Smooth muscle cell (in vitro differentiated cells): ENCODE measurements around the gene BBS9. TPM values are rescaled to one million over a fixed set of nuclear protein-coding genes. Genes with fewer than 3 reads are reported as not detected.

Experiments used
- DNase-seq: peaks from one replicate; lab custom pipeline; 2025; ENCODE audit not compliant: unreplicated experiment; lab: John Stamatoyannopoulos, UW
- H2AFZ ChIP-seq: fragments of 200-600 bp; sonication (generic); 2 replicates; pipeline ENCODE4 v1.6.0; 2016; ENCODE audit warnings: antibody characterized with exemption, low read depth, mild to moderate bottlenecking
- H3F3A ChIP-seq: fragments of 200-600 bp; sonication (generic); 2 replicates; pipeline ENCODE4 v1.6.0; 2017; ENCODE audit warnings: antibody characterized with exemption, low read depth
- H3K27ac ChIP-seq: fragments of 200-600 bp; sonication (generic); 2 replicates; pipeline ENCODE4 v1.5.1; 2016; ENCODE audit warnings: low read depth, mild to moderate bottlenecking
- H3K27me3 ChIP-seq: fragments of 200-600 bp; sonication (generic); 2 replicates; pipeline ENCODE4 v1.6.1; 2016; ENCODE audit warnings: low read depth, mild to moderate bottlenecking
- H3K36me3 ChIP-seq: fragments of 200-600 bp; sonication (generic); 2 replicates; pipeline ENCODE4 v1.5.1; 2016; ENCODE audit warnings: low read depth
- H3K4me1 ChIP-seq: fragments of 200-600 bp; sonication (generic); 2 replicates; pipeline ENCODE4 v1.5.1; 2016; ENCODE audit warnings: low read depth
- H3K4me2 ChIP-seq: fragments of 200-600 bp; sonication (generic); 2 replicates; pipeline ENCODE4 v1.6.0; 2016; ENCODE audit warnings: mild to moderate bottlenecking
- H3K4me3 ChIP-seq: fragments of 200-600 bp; sonication (generic); 2 replicates; pipeline ENCODE4 v1.5.1; 2016; ENCODE audit warnings: mild to moderate bottlenecking
- H3K79me2 ChIP-seq: fragments of 200-600 bp; sonication (generic); 2 replicates; pipeline ENCODE4 v1.6.0; 2016; ENCODE audit warnings: low read depth, mild to moderate bottlenecking
- H3K9ac ChIP-seq: fragments of 200-600 bp; sonication (generic); 2 replicates; pipeline ENCODE4 v1.6.0; 2016; ENCODE audit warnings: low read depth
- H3K9me3 ChIP-seq: fragments of 200-600 bp; sonication (generic); replicated peaks from 2 replicates; pipeline ENCODE4 v1.5.1; 2016; ENCODE audit warnings: low read depth
- H4K20me1 ChIP-seq: fragments of 200-600 bp; sonication (generic); 2 replicates; pipeline ENCODE4 v1.6.0; 2016; ENCODE audit warnings: low read depth
- WGBS: methylation state at CpG from one replicate; pipeline ENCODE4 v1.1.7; 2016; ENCODE audit warnings: low lambda C conversion rate; 5-methylcytosine and 5-hydroxymethylcytosine counted together
- polyA plus RNA-seq: library from polyadenylated mRNA; unstranded; fragments of >200 nt; fragmentation: Nextera tagmentation; extraction: Ambion mirVana; gene quantifications from 2 replicates; pipeline ENCODE4 v1.2.1, GENCODE V29; 2016
- total RNA-seq: library from RNA; depleted of rRNA; stranded (reverse); fragments of >200 nt; gene quantifications from 2 replicates; pipeline ENCODE4 v1.2.3, GENCODE V29; 2014
- TF ChIP-seq, protein P1 (sequence below): fragments of 200-600 bp; sonication (generic); IDR thresholded peaks from 2 replicates; pipeline ENCODE4 v1.5.1; 2017; ENCODE audit warnings: borderline replicate concordance, mild to moderate bottlenecking, antibody characterized with exemption; ENCODE audit not compliant: insufficient read depth, poor library complexity, severe bottlenecking

BBS9 gene
- total and polyA plus RNA-seq, 2 experiments from 2014 or later = 12.8 to 19.6 TPM

DNA sequence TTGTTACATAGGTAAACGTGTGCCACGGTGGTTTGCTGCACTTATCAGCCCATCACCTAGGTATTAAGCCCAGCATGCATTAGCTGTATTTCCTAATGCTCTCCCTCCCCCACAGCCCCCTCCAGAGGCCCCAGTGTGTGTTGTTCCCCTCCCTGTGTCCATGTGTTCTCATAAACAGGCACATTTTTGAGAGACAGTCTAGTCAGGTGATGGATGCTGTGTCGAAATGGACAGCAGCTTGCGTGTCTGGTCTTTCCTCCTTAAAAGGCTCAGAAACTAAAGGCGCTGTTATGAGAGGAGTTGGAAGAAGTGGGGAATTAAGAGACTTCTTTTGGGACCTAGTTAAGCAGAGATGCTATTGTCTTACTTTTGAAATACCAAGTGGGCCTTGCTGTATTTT, 296.0 kb downstream of the BBS9 start:
- DNase-seq = no peak
- Histone ChIP-seq H3K4me2 (no peak overlapping the region), H3K27ac (no peak overlapping the region), H3K4me3 (no peak overlapping the region), H3F3A (no peaks in the 10 kb centered on the region), H3K4me1 (no peaks in the 10 kb centered on the region), H3K27me3 (no peaks in the 10 kb centered on the region), H3K9me3 (no peaks in the 10 kb centered on the region), H3K9ac (no peak overlapping the region), H4K20me1 (no peaks in the 10 kb centered on the region), H3K79me2 (no peaks in the 10 kb centered on the region), H3K36me3 (no peaks in the 10 kb centered on the region), H2AFZ (no peak overlapping the region)
- TF ChIP-seq, protein P1, sequence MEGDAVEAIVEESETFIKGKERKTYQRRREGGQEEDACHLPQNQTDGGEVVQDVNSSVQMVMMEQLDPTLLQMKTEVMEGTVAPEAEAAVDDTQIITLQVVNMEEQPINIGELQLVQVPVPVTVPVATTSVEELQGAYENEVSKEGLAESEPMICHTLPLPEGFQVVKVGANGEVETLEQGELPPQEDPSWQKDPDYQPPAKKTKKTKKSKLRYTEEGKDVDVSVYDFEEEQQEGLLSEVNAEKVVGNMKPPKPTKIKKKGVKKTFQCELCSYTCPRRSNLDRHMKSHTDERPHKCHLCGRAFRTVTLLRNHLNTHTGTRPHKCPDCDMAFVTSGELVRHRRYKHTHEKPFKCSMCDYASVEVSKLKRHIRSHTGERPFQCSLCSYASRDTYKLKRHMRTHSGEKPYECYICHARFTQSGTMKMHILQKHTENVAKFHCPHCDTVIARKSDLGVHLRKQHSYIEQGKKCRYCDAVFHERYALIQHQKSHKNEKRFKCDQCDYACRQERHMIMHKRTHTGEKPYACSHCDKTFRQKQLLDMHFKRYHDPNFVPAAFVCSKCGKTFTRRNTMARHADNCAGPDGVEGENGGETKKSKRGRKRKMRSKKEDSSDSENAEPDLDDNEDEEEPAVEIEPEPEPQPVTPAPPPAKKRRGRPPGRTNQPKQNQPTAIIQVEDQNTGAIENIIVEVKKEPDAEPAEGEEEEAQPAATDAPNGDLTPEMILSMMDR = no peak
- 66% methylated on average over 5 of the region's 5 CpGs for WGBS

DNA sequence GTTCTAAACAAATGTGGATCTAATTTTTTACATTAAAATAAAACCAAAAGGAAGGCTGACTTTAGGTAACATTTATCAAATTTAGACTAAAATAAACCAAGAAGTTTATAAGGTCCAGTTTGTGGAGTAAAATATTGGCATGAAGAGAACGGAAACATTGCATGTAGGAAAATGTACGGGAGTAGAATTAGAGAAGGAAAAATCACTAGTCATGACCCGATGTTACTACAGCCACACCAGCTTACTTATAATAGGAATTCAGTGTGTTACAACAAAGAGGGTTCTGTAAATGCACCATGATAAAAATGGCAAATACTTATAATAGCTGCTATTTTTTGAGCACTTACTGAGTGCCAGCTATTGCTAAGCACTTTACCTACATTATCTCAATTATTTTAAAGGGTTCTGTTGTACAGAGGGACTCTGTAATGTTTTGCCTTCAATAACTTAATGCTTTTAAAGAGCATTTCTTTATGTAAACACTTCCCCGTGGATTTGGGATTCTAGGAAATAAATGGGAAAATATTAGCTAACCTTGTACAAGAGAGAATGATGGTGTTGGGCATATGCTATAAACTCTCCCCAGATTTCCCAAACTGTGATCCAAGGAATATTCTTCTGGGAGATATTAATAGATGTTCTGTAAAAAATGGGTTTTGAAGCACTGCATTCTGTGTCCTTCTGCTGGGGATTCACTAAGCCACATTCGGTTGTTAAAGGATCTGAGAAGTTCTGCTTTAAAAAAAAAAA, 296.7 kb downstream of the BBS9 start:
- Histone ChIP-seq H3K79me2 (no peaks in the 10 kb centered on the region), H4K20me1 (no peaks in the 10 kb centered on the region), H3K4me3 (no peak overlapping the region), H3F3A (no peaks in the 10 kb centered on the region), H3K36me3 (no peaks in the 10 kb centered on the region), H2AFZ (no peak overlapping the region), H3K4me1 (no peaks in the 10 kb centered on the region), H3K9me3 (no peaks in the 10 kb centered on the region), H3K27ac (no peak overlapping the region), H3K4me2 (no peak overlapping the region), H3K9ac (no peak overlapping the region), H3K27me3 (no peaks in the 10 kb centered on the region)
- TF ChIP-seq, protein P1 = no peak
- WGBS = 90% methylated on average over 5 of the region's 5 CpGs
- DNase-seq = no peak

DNA sequence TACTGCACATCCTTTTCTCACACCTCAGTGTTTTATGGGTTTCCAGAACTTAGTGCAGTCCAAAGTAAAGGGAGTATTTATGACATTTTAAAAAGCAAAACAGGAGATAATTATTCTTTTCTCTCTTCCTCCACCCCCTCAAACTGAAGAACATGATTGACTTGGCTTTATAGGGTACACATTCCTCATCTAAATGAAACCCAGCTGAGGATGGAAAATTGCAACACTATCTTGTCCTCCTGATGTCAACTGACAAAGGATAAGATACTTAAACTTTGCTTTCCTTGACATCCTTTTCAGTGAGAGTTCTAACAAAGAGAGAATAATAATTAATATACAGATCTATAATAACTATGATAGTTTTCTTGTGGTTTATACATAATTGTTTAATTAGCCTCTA, 299.1 kb downstream of the BBS9 start:
- Histone ChIP-seq H3K4me2 (no peak overlapping the region), H3K4me3 (no peak overlapping the region), H4K20me1 (no peaks in the 10 kb centered on the region), H3K27ac (no peak overlapping the region), H3K4me1 (no peaks in the 10 kb centered on the region), H3K27me3 (no peaks in the 10 kb centered on the region), H3F3A (no peaks in the 10 kb centered on the region), H3K79me2 (no peaks in the 10 kb centered on the region), H3K9me3 (no peaks in the 10 kb centered on the region), H3K9ac (no peak overlapping the region), H2AFZ (no peak overlapping the region), H3K36me3 (no peaks in the 10 kb centered on the region)
- TF ChIP-seq, protein P1 = no peak
- no peak for DNase-seq

DNA sequence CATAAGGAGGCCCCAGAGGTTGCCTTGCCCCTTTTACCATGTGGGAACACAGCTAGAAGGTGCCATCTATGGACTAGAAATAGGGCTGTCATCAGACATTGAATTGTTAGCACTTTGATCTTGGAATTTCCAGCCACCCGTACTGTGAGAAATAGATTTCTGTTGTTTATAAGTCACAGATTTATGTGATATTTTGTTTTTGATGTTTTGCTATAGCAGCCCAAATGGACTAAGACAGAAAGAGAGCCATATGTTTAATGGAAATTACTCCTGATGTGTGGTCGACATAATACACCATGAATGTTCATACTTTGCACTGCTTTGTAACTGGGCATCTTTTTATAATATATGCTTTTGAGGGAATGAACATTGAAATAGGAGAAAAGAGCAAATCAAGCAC, 302.2 kb downstream of the BBS9 start:
- DNase-seq = no peak
- no peaks in the 10 kb centered on the region for H4K20me1 ChIP-seq
- no peaks in the 10 kb centered on the region for H3K9me3 ChIP-seq
- 99% methylated on average over 2 of the region's 2 CpGs for WGBS
- H3K27me3 ChIP-seq = no peaks in the 10 kb centered on the region
- no peaks in the 10 kb centered on the region for H3F3A ChIP-seq
- H2AFZ ChIP-seq = no peak overlapping the region
- TF ChIP-seq, protein P1 = no peak
- H3K4me2 ChIP-seq = no peak overlapping the region
- no peaks in the 10 kb centered on the region for H3K36me3 ChIP-seq
- no peak overlapping the region for H3K4me3 ChIP-seq
- no peaks in the 10 kb centered on the region for H3K4me1 ChIP-seq
- H3K79me2 ChIP-seq = no peaks in the 10 kb centered on the region
- H3K9ac ChIP-seq = no peak overlapping the region
- H3K27ac ChIP-seq = no peak overlapping the region
